Ectodermal cell (in vitro differentiated cells): ENCODE measurements around the gene CLDN10.

ENCODE experiments used
- H3K27ac ChIP-seq: 2 replicates; pipeline ENCODE4 v1.7.0; 2013; ENCODE audit warnings: mild to moderate bottlenecking, low read depth, low read length; ENCODE audit not compliant: insufficient read depth, poor library complexity, severe bottlenecking
- H3K27me3 ChIP-seq: 2 replicates; pipeline ENCODE4 v1.7.0; 2013; ENCODE audit warnings: mild to moderate bottlenecking, low read length; ENCODE audit not compliant: insufficient read depth, control insufficient read depth, poor library complexity, severe bottlenecking
- H3K36me3 ChIP-seq: one replicate; pipeline ENCODE4 v1.7.0; 2013; ENCODE audit warnings: low read length; ENCODE audit not compliant: control insufficient read depth, insufficient read depth
- H3K4me1 ChIP-seq: one replicate; pipeline ENCODE4 v1.7.0; 2013; ENCODE audit warnings: low read length; ENCODE audit not compliant: control insufficient read depth, insufficient read depth
- H3K4me3 ChIP-seq: 2 replicates; pipeline ENCODE4 v1.7.0; 2013; ENCODE audit warnings: low read depth, low read length, control low read depth; ENCODE audit not compliant: insufficient read depth
- H3K9me3 ChIP-seq: 2 replicates; pipeline ENCODE4 v1.7.0; 2013; ENCODE audit warnings: mild to moderate bottlenecking, low read length, moderate library complexity; ENCODE audit not compliant: control insufficient read depth
- WGBS, 2 experiments: methylation state at CpG; one replicate each; pipeline ENCODE4 v1.1.7; 2013; ENCODE audit warnings: missing lambda C conversion rate in 2 of 2; 5-methylcytosine and 5-hydroxymethylcytosine counted together

CLDN10 gene

GRCh38 chr13:95614641-95615245 is 62.2 kb downstream of the CLDN10 start:
- Histone ChIP-seq H3K36me3 (peaks cover 41% of the 10 kb centered on the region), H3K27me3 (no peaks in the 10 kb centered on the region), H3K4me1 (no peaks in the 10 kb centered on the region), H3K9me3 (no peaks in the 10 kb centered on the region), H3K4me3 (no peak overlapping the region), H3K27ac (no peak overlapping the region)
- WGBS, 2 experiments: 89 to 90% methylated on average over 7 of the region's 7 CpGs

- H3K4me3 ChIP-seq: no peak overlapping the region
- no peaks in the 10 kb centered on the region for H3K9me3 ChIP-seq
- peaks cover 42% of the 10 kb centered on the region for H3K36me3 ChIP-seq
- no peaks in the 10 kb centered on the region for H3K27me3 ChIP-seq
- H3K27ac ChIP-seq: no peak overlapping the region
- H3K4me1 ChIP-seq: no peaks in the 10 kb centered on the region
- 93 to 94% methylated on average over 3 of the region's 3 CpGs for WGBS, 2 experiments
These were observed 63.0 kb downstream of the CLDN10 start for GRCh38 chr13:95615539-95615938.

- peaks cover 56% of the 10 kb centered on the region for H3K36me3 ChIP-seq
- H3K27ac ChIP-seq: no peak overlapping the region
- WGBS, 2 experiments: 89 to 94% methylated on average over 2 of the region's 2 CpGs
- no peaks in the 10 kb centered on the region for H3K4me1 ChIP-seq
- H3K4me3 ChIP-seq: no peak overlapping the region
- no peaks in the 10 kb centered on the region for H3K9me3 ChIP-seq
- H3K27me3 ChIP-seq: no peaks in the 10 kb centered on the region
These were observed 67.7 kb downstream of the CLDN10 start for GRCh38 chr13:95620030-95620824.

- no peak overlapping the region for H3K4me3 ChIP-seq
- H3K27ac ChIP-seq: no peak overlapping the region
- 94% methylated on average over 10 of the region's 10 CpGs for WGBS, 2 experiments
- H3K36me3 ChIP-seq: peaks cover 60% of the 10 kb centered on the region
- H3K27me3 ChIP-seq: no peaks in the 10 kb centered on the region
- no peaks in the 10 kb centered on the region for H3K4me1 ChIP-seq
- H3K9me3 ChIP-seq: no peaks in the 10 kb centered on the region
These were observed 68.4 kb downstream of the CLDN10 start for GRCh38 chr13:95620825-95621498.

GRCh38 chr13:95623141-95623540 is 70.6 kb downstream of the CLDN10 start:
- Histone ChIP-seq H3K4me3 (no peak overlapping the region), H3K27ac (no peak overlapping the region), H3K4me1 (no peaks in the 10 kb centered on the region), H3K27me3 (no peaks in the 10 kb centered on the region), H3K36me3 (peaks cover 73% of the 10 kb centered on the region), H3K9me3 (no peaks in the 10 kb centered on the region)
- WGBS, 2 experiments: 54 to 57% methylated on average over 5 of the region's 5 CpGs

GRCh38 chr13:95624020-95624419 is 71.5 kb downstream of the CLDN10 start:
- Histone ChIP-seq H3K9me3 (no peaks in the 10 kb centered on the region), H3K4me3 (no peak overlapping the region), H3K27me3 (no peaks in the 10 kb centered on the region), H3K36me3 (peaks cover 73% of the 10 kb centered on the region), H3K4me1 (no peaks in the 10 kb centered on the region), H3K27ac (no peak overlapping the region)
- WGBS, 2 experiments: 36 to 40% methylated on average over 5 of the region's 5 CpGs

- Histone ChIP-seq H3K9me3 (no peaks in the 10 kb centered on the region), H3K27me3 (no peaks in the 10 kb centered on the region), H3K4me3 (no peak overlapping the region), H3K27ac (no peak overlapping the region), H3K4me1 (no peaks in the 10 kb centered on the region), H3K36me3 (peaks cover 75% of the 10 kb centered on the region)
These were observed 74.2 kb downstream of the CLDN10 start for GRCh38 chr13:95626768-95627167.

GRCh38 chr13:95627590-95627989 is 75.1 kb downstream of the CLDN10 start:
- no peak overlapping the region for H3K4me3 ChIP-seq
- H3K27ac ChIP-seq: no peak overlapping the region
- no peaks in the 10 kb centered on the region for H3K4me1 ChIP-seq
- 98 to 100% methylated on average over 1 of the region's 1 CpG for WGBS, 2 experiments
- peaks cover 72% of the 10 kb centered on the region for H3K36me3 ChIP-seq
- no peaks in the 10 kb centered on the region for H3K27me3 ChIP-seq
- no peaks in the 10 kb centered on the region for H3K9me3 ChIP-seq

- no peaks in the 10 kb centered on the region for H3K9me3 ChIP-seq
- peaks cover 64% of the 10 kb centered on the region for H3K36me3 ChIP-seq
- WGBS, 2 experiments: 100% methylated on average over 1 of the region's 1 CpG
- H3K27me3 ChIP-seq: no peaks in the 10 kb centered on the region
- H3K4me1 ChIP-seq: no peaks in the 10 kb centered on the region
- no peak overlapping the region for H3K27ac ChIP-seq
- H3K4me3 ChIP-seq: no peak overlapping the region
These were observed 76.0 kb downstream of the CLDN10 start for GRCh38 chr13:95628488-95628887.

- 96% methylated on average over 4 of the region's 4 CpGs for WGBS, 2 experiments
- Histone ChIP-seq H3K4me1 (no peaks in the 10 kb centered on the region), H3K27me3 (no peaks in the 10 kb centered on the region), H3K4me3 (no peak overlapping the region), H3K9me3 (no peaks in the 10 kb centered on the region), H3K27ac (no peak overlapping the region), H3K36me3 (peaks cover 63% of the 10 kb centered on the region)
These were observed 76.6 kb downstream of the CLDN10 start for GRCh38 chr13:95629071-95629470.
